CD1c-positive myeloid dendritic cell (primary cell): ENCODE data around the gene P2RY13.

Experiments used
- DNase-seq: peaks from one replicate; pipeline ENCODE4 v3.0.0-alpha.2; 2016; ENCODE audit errors: extremely low spot score

The P2RY13 gene

GRCh38 chr3:151329363-151329762, at the start of gene P2RY13:
P2RY13 (minus strand) TSS chr3:151329549; CDS start chr3:151329528, 21 bp downstream.
- peak; percentile 71 for DNase-seq

DNA sequence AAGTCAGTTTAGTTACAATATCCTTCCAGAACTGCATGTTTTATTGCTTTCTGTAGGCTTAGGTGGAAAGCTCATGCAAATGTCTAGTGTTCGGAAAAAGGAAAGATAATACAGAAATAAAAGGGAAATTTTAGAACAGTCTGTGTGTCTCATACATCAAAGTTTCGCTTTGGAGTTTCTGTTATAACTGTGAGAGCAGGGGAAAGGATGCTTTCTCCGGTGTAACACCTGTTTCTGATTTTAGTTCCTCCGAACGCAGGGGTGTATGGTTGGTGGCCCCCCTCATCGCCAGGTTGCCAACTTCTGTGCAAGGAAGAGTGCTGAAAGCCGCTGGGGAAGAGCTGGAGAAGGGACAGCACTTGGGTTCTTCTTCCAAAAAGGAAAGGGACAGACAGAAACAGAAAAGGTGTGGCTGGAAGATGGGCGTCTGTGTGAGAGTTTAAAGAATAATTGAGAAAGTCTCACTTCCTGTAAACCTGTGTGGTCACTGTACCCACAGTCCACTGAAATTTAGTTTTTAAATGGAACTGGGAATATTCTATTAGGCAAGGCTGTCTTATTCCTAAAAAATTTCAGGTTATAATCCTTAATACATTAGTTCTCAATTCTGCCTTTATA, 48.5 kb upstream of the P2RY13 start:
- DNase-seq, result no peak

- DNase-seq, result no peak
These were observed 42.9 kb upstream of the P2RY13 start for GRCh38 chr3:151372063-151372820.

GRCh38 chr3:151371526-151371925, 42.2 kb upstream of the P2RY13 start:
- DNase-seq, result no peak

GRCh38 chr3:151367448-151367847, 38.1 kb upstream of the P2RY13 start:
- no peak for DNase-seq

- DNase-seq, result no peak
These were observed 37.6 kb upstream of the P2RY13 start for GRCh38 chr3:151366993-151367392.

GRCh38 chr3:151362751-151363174, 33.4 kb upstream of the P2RY13 start:
- peak; percentile 65 for DNase-seq

DNA sequence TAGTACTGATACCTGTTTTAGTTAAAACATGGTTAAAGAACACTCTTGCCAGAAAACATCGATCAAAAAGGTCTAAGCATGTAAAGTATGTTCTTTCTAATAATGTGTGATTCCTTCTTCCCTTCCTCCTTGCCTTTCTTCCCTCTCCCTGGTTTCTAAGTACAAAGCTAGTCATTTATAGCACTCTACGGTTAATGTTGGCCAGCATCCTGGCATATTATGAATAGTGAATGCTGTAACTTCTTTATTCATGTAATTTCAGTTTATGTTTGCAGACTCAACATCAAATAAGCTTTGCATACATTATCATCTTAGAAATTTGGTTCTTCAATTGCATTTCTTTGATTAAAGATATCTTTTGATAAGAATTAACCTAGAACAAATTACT, 28.1 kb upstream of the P2RY13 start:
- peak; percentile 17 for DNase-seq

DNA sequence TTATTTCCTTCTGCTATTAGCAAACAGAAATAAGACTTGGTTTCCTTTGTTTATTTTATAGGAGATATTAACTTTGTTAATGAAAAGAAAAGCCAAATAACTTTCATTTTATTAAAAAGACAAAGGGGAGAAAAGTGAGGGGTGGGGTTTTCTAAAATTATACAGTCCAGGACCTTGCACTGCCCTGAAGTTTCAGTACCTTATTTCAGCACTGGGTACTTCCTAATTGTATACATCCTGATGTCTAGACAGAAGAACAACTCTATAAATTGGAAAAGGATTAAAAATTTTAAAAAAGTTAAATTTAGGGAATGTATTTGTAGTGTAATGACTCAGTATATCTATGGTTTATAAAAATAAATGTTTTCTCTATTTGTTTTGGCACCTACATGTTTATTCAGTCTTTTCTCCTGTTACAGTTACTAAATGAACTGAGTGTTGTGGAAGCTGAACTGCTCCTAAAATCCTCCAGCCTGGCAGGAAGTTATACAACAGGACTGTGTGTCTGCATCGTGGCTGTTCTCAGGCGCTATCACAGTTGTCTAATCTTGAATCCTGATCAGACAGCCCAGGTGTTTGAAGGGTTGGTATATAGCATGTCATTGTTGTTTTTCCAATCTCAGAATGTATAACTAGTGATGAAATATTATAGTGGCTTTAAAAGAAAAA, 27.6 kb upstream of the P2RY13 start:
- DNase-seq, result peak; percentile 63

DNA sequence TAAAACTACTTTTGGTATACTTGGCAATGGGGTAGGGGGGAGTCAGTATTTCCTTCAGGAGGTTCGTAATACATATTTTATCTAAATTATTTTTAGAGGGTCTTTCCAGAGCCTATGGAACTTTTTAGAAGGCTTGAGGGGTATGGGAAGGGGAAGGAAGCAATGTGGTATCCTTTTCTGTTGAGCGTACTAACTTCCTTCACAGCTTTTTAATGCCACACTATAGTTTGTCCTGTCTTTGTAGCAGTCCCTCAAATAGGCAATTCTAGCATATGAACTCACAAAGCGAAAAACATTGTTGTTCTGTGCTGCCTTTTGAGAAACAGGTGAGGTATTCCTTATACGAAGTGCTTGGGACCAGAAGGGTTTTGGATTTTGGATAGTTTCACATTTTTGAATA, 22.3 kb upstream of the P2RY13 start:
- DNase-seq, result peak; percentile 37

- DNase-seq, result peak; percentile 86
These were observed 21.9 kb upstream of the P2RY13 start for GRCh38 chr3:151351219-151351618.

GRCh38 chr3:151350656-151351055, 21.3 kb upstream of the P2RY13 start:
- peak; percentile 41 for DNase-seq

DNA sequence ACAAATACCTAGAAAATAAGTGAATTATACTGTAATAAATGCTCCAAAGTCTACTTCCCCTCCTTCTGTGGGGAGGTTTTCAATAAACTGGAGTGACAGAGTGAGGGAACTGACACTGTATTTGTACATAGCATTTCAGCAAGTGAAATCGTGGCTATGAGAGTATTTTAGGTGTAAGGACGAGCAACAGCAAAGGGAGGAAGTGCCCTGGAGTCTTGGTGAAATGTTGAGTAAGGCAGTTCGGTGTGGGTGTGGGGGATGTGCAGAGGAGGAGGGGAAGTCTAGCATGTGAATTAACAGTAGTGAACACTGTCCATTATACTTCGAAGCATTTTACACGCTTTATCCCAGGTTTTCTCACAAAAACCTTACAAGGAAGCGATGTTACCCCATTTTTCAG, 18.1 kb upstream of the P2RY13 start:
- DNase-seq, result peak; percentile 89

- DNase-seq, result peak; percentile 82
These were observed 16.9 kb upstream of the P2RY13 start for GRCh38 chr3:151346292-151346691.

DNA sequence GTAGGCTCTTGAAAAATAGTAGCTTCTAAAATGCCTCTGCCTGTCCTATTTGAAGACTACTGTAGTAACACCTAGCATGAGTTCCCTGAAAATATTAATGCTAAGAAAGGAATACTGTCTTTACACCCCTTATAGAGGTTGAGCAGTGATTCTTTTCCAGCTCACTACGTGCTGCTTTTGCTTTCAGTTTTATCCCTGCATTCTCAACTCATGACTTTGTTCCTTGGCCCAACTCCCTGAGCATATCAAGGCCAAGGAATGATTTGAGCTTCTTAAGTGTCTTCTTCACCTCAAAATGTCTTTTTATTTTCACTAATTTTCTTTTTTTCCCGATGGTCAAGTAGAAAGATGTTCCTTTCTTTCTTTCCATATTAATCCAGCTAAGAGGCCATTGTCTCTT, 16.5 kb upstream of the P2RY13 start:
- DNase-seq, result no peak

DNA sequence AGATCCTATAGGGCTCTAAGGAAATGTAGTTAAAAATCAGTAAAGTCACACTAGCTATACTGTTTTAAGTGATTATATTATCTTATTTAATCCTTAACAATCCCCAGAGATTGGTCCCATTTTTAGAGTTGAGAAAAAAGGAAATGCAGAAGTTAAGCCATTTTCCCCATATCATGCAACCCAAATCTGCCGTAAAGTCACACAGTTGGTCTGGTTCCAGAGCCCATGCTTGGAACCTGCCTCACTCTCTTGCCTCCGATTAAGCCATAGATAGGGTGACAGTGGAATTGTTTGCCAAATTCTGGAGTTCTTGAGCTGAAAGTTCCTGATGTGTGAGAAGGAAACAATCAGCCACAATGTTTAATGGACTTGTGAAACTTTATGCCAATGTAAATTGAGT, 2.3 kb upstream of the P2RY13 start:
- peak; percentile 49 for DNase-seq

- DNase-seq, result peak; percentile 85
These were observed 1.6 kb upstream of the P2RY13 start for GRCh38 chr3:151330899-151331298.

GRCh38 chr3:151330379-151330778, 1.0 kb upstream of the P2RY13 start:
- DNase-seq, result peak; percentile 77

GRCh38 chr3:151328298-151328995, 902 bp downstream of the P2RY13 start:
- DNase-seq, result peak; percentile 47

DNA sequence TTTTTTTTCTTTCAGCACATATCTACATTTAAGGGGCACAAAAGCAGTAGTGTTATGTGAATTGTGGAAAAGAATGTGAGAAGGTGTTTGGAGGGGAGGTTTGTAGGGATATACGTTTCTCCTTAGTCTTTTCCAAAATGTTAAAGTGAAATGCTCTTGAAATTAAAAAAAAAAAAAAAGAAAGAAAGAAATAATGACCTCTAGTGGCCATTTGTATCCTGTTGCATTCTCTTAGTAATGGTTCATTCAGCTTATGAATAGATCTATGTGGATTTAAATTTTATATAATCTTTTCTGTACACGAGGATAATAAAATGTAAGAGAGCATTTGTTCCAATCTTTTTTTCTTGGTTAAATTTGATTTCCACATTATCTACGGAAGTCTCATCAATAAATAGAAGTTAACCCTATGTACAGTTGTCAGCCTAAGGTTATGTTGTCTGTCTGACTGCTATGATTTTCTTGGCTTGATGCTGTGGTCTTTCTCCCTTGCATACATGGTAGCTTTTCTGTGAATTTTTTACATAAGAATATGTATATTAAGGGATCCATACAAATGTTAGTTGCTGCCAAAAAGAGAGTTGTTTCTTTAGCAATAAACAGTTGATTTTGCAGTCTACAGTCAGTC, 1.7 kb downstream of the P2RY13 start:
- DNase-seq, result peak; percentile 31

DNA sequence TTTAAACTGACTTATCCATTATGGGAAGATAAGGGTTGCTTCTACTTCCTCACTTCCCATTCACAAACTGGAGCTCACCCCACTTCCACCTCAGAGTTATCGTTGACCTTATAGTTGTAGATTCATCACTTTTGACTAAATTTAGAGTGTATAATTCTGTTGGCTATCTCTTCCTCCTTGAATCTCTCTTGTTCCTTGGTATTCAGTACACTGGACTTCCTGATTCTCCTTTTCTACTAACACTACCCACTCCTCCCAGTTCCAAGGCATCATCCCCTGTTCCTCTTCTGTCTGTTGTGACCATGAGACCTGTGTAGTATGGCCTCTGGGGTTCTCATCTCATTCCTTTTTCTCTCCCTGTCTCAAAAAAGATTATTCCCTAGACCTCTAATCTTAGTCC, 6.8 kb downstream of the P2RY13 start:
- peak; percentile 68 for DNase-seq

- peak; percentile 21 for DNase-seq
These were observed 7.8 kb downstream of the P2RY13 start for GRCh38 chr3:151321526-151321925.
